HepG2 (cell line): ENCODE measurements around the gene TPD52L2.

Experiments used
- CTCF ChIP-seq: sonication (generic); formaldehyde crosslinking; IDR thresholded peaks from 2 replicates; pipeline ENCODE4 v1.5.0; 2020; ENCODE audit warnings: mild to moderate bottlenecking, missing genetic modification reagents, moderate library complexity
- ESRRA ChIP-seq: sonication (generic); formaldehyde crosslinking; IDR thresholded peaks from 2 replicates; pipeline ENCODE4 v1.5.1; 2020; ENCODE audit warnings: mild to moderate bottlenecking, low read depth, missing genetic modification reagents
- MAX ChIP-seq: IDR thresholded peaks from 2 replicates; pipeline ENCODE4 v1.6.1; 2012; ENCODE audit warnings: inconsistent platforms
- RAD21 ChIP-seq: fragments of 450-650 bp; formaldehyde crosslinking; IDR thresholded peaks from 2 replicates; pipeline ENCODE4 v1.5.0; 2020; ENCODE audit warnings: mild to moderate bottlenecking
- ZBTB39 ChIP-seq: sonication (generic); formaldehyde crosslinking; IDR thresholded peaks from 2 replicates; pipeline ENCODE4 v1.5.0; 2020; ENCODE audit warnings: missing genetic modification reagents
- ZNF557 ChIP-seq: sonication (generic); formaldehyde crosslinking; IDR thresholded peaks from 2 replicates; pipeline ENCODE4 v1.4.0; 2020; ENCODE audit warnings: missing genetic modification reagents

GRCh38 chr20:63911176-63911575 is 46.1 kb downstream of the TPD52L2 start:
- TF ChIP-seq CTCF (CRISPR knock-in tag) (no peak), ZBTB39 (no peak), MAX (no peak), ESRRA (CRISPR knock-in tag) (no peak), ZNF557 (CRISPR knock-in tag) (no peak), RAD21 (CRISPR knock-in tag) (no peak)
